Suprapubic skin (tissue), 4 donors: ENCODE data around the gene NAALADL2. TPM values are rescaled to one million over a fixed set of nuclear protein-coding genes. Genes with fewer than 3 reads are reported as not detected.

Source experiments
- DNase-seq, 2 donors: peaks; one replicate each; pipeline ENCODE4 v3.0.0-alpha.2; 2019; ENCODE audit warnings: low spot score in 2 of 2
- H3K27ac ChIP-seq: fragments of 200-600 bp; sonication (generic); one replicate; pipeline ENCODE4 v1.5.1; 2019
- H3K27me3 ChIP-seq: fragments of 200-600 bp; sonication (generic); one replicate; pipeline ENCODE4 v1.5.1; 2019
- H3K36me3 ChIP-seq: fragments of 200-600 bp; sonication (generic); one replicate; pipeline ENCODE4 v1.5.1; 2019
- H3K4me1 ChIP-seq: fragments of 200-600 bp; sonication (generic); one replicate; pipeline ENCODE4 v1.5.1; 2019
- H3K4me3 ChIP-seq: fragments of 200-600 bp; sonication (generic); one replicate; pipeline ENCODE4 v1.5.1; 2019; ENCODE audit warnings: mild to moderate bottlenecking
- H3K9me3 ChIP-seq: fragments of 200-600 bp; sonication (generic); one replicate; pipeline ENCODE4 v1.5.1; 2019
- CTCF ChIP-seq, 2 donors: fragments of 200-600 bp in 1 of 2; fragments of 450-650 bp in 1 of 2; sonication (generic) in 1 of 2; IDR thresholded peaks; one replicate each; pipeline ENCODE4 v1.5.1; 2016 to 2019; ENCODE audit warnings: antibody characterized with exemption in 2 of 2, mild to moderate bottlenecking in 1 of 2, moderate library complexity in 1 of 2
- EP300 ChIP-seq: sonication (generic); formaldehyde crosslinking; IDR thresholded peaks from one replicate; pipeline ENCODE4 v1.6.1; 2017; ENCODE audit warnings: antibody characterized with exemption
- POLR2A ChIP-seq, 2 donors: fragments of 450-650 bp; IDR thresholded peaks; one replicate each; pipeline ENCODE4 v1.6.1; 2017; ENCODE audit warnings: antibody characterized with exemption in 2 of 2, mild to moderate bottlenecking in 2 of 2, moderate library complexity in 2 of 2
- POLR2AphosphoS5 ChIP-seq, 3 donors: sonication (generic); formaldehyde crosslinking; IDR thresholded peaks; one replicate each; pipeline ENCODE4 v1.6.1; 2017; ENCODE audit warnings: antibody characterized with exemption in 3 of 3
- WGBS: methylation state at CpG from one replicate; pipeline ENCODE4 v1.1.5; 2018; 5-methylcytosine and 5-hydroxymethylcytosine counted together
- total RNA-seq, 4 donors: library from RNA; depleted of rRNA; stranded (reverse); fragments of >200 nt; gene quantifications; one replicate each; pipeline ENCODE4 v1.1.0, GENCODE V29; 2016

Gene NAALADL2
- total RNA-seq, 4 donors from 2014 or later = 4.0 to 10.5 (median 8.5) TPM

GRCh38 chr3:175704366-175705055 lies 845.4 kb downstream of the NAALADL2 start:
- TF ChIP-seq POLR2A (IDR thresholded peaks at IDR 0.05) (no peak), POLR2AphosphoS5 (IDR thresholded peaks at IDR 0.05) (no peak), CTCF (IDR thresholded peaks at IDR 0.05) (no peak), EP300 (no peak)
- H3K4me3 ChIP-seq = no peak overlapping the region
- 91% methylated on average over 6 of the region's 6 CpGs for WGBS

GRCh38 chr3:175713268-175713667 lies 854.1 kb downstream of the NAALADL2 start:
- no peaks in the 10 kb centered on the region for H3K36me3 ChIP-seq
- no peak overlapping the region for H3K4me3 ChIP-seq
- no peak for TF ChIP-seq CTCF (IDR thresholded peaks at IDR 0.05)
- TF ChIP-seq POLR2A (IDR thresholded peaks at IDR 0.05) = no peak
- TF ChIP-seq POLR2AphosphoS5 (IDR thresholded peaks at IDR 0.05) = no peak
- no peak for TF ChIP-seq EP300
- DNase-seq = no peak
- no peak overlapping the region for H3K27ac ChIP-seq
- no peaks in the 10 kb centered on the region for H3K27me3 ChIP-seq
- no peaks in the 10 kb centered on the region for H3K4me1 ChIP-seq
- H3K9me3 ChIP-seq = no peaks in the 10 kb centered on the region

More at GRCh38 chr3:175704366-175705055, 845.4 kb downstream of the NAALADL2 start:
- no peaks in the 10 kb centered on the region for H3K36me3 ChIP-seq
- no peak overlapping the region for H3K27ac ChIP-seq
- DNase-seq = no peak
- no peaks in the 10 kb centered on the region for H3K4me1 ChIP-seq
- H3K27me3 ChIP-seq = no peaks in the 10 kb centered on the region
- H3K9me3 ChIP-seq = no peaks in the 10 kb centered on the region

GRCh38 chr3:175716446-175716845 lies 857.3 kb downstream of the NAALADL2 start:
- Histone ChIP-seq H3K27ac (no peak overlapping the region), H3K4me1 (no peaks in the 10 kb centered on the region), H3K27me3 (no peaks in the 10 kb centered on the region), H3K36me3 (no peaks in the 10 kb centered on the region), H3K9me3 (no peaks in the 10 kb centered on the region), H3K4me3 (no peak overlapping the region)
- no peak for TF ChIP-seq EP300
- TF ChIP-seq POLR2AphosphoS5 (IDR thresholded peaks at IDR 0.05) = no peak
- no peak for TF ChIP-seq CTCF (IDR thresholded peaks at IDR 0.05)
- no peak for TF ChIP-seq POLR2A (IDR thresholded peaks at IDR 0.05)
- DNase-seq = no peak
- 92% methylated on average over 2 of the region's 2 CpGs for WGBS

- H3K27me3 ChIP-seq = no peaks in the 10 kb centered on the region
- no peak for DNase-seq
- H3K9me3 ChIP-seq = no peaks in the 10 kb centered on the region
- H3K36me3 ChIP-seq = no peaks in the 10 kb centered on the region
- H3K4me1 ChIP-seq = no peaks in the 10 kb centered on the region
- WGBS = 35% methylated on average over 1 of the region's 1 CpG
- TF ChIP-seq EP300 = no peak
- TF ChIP-seq POLR2A (IDR thresholded peaks at IDR 0.05) = no peak
- no peak for TF ChIP-seq POLR2AphosphoS5 (IDR thresholded peaks at IDR 0.05)
- no peak for TF ChIP-seq CTCF (IDR thresholded peaks at IDR 0.05)
- H3K4me3 ChIP-seq = no peak overlapping the region
- H3K27ac ChIP-seq = no peak overlapping the region
Measured at GRCh38 chr3:175726228-175726627, 867.1 kb downstream of the NAALADL2 start.

- no peak overlapping the region for H3K4me3 ChIP-seq
- peaks cover 3% of the 10 kb centered on the region for H3K4me1 ChIP-seq
- TF ChIP-seq POLR2A (IDR thresholded peaks at IDR 0.05) (no peak), CTCF (IDR thresholded peaks at IDR 0.05) (no peak), EP300 (no peak), POLR2AphosphoS5 (IDR thresholded peaks at IDR 0.05) (no peak)
- H3K36me3 ChIP-seq = no peaks in the 10 kb centered on the region
- no peaks in the 10 kb centered on the region for H3K27me3 ChIP-seq
- DNase-seq = no peak
- no peaks in the 10 kb centered on the region for H3K9me3 ChIP-seq
- 71% methylated on average over 1 of the region's 1 CpG for WGBS
- no peak overlapping the region for H3K27ac ChIP-seq
Measured at GRCh38 chr3:175728566-175728965, 869.4 kb downstream of the NAALADL2 start.
